Suprapubic skin (tissue), 4 donors: Measurements from ENCODE around the gene UGT1A10.

ENCODE experiments used
- CTCF ChIP-seq, 2 donors: fragments of 200-600 bp in 1 of 2; fragments of 450-650 bp in 1 of 2; sonication (generic) in 1 of 2; IDR thresholded peaks; one replicate each; pipeline ENCODE4 v1.5.1; 2016 to 2019; ENCODE audit warnings: antibody characterized with exemption in 2 of 2, mild to moderate bottlenecking in 1 of 2, moderate library complexity in 1 of 2
- EP300 ChIP-seq: sonication (generic); formaldehyde crosslinking; IDR thresholded peaks from one replicate; pipeline ENCODE4 v1.6.1; 2017; ENCODE audit warnings: antibody characterized with exemption
- POLR2A ChIP-seq, 2 donors: fragments of 450-650 bp; IDR thresholded peaks; one replicate each; pipeline ENCODE4 v1.6.1; 2017; ENCODE audit warnings: antibody characterized with exemption in 2 of 2, mild to moderate bottlenecking in 2 of 2, moderate library complexity in 2 of 2
- POLR2AphosphoS5 ChIP-seq, 3 donors: sonication (generic); formaldehyde crosslinking; IDR thresholded peaks; one replicate each; pipeline ENCODE4 v1.6.1; 2017; ENCODE audit warnings: antibody characterized with exemption in 3 of 3

GRCh38 chr2:233684640-233685039 is 48.4 kb downstream of the UGT1A10 start:
- TF ChIP-seq POLR2A (IDR thresholded peaks at IDR 0.05) (no peak), CTCF (IDR thresholded peaks at IDR 0.05) (no peak), POLR2AphosphoS5 (IDR thresholded peaks at IDR 0.05) (no peak), EP300 (no peak)
